Right lobe of liver (tissue), 4 donors: ENCODE data around the gene COL6A1.

Source experiments
- POLR2A ChIP-seq: fragments of 450-650 bp; IDR thresholded peaks from one replicate; pipeline ENCODE4 v1.6.1; 2017; ENCODE audit warnings: antibody characterized with exemption, mild to moderate bottlenecking
- TF ChIP-seq, protein P1 (sequence below), 4 donors: fragments of 200-600 bp in 3 of 4; fragments of 450-650 bp in 1 of 4; IDR thresholded peaks; one replicate each; pipeline versions ENCODE4 v1.5.1 to v1.8.0; 2016 to 2022; ENCODE audit warnings: antibody characterized with exemption in 4 of 4, mild to moderate bottlenecking in 2 of 4
- donor health status: DM: no; HTN: no; CAD: no.
- donor health status: DM: no; HTN: no; CAD: no.
- donor health status: DM: no; HTN: yes; CAD: no.

DNA sequence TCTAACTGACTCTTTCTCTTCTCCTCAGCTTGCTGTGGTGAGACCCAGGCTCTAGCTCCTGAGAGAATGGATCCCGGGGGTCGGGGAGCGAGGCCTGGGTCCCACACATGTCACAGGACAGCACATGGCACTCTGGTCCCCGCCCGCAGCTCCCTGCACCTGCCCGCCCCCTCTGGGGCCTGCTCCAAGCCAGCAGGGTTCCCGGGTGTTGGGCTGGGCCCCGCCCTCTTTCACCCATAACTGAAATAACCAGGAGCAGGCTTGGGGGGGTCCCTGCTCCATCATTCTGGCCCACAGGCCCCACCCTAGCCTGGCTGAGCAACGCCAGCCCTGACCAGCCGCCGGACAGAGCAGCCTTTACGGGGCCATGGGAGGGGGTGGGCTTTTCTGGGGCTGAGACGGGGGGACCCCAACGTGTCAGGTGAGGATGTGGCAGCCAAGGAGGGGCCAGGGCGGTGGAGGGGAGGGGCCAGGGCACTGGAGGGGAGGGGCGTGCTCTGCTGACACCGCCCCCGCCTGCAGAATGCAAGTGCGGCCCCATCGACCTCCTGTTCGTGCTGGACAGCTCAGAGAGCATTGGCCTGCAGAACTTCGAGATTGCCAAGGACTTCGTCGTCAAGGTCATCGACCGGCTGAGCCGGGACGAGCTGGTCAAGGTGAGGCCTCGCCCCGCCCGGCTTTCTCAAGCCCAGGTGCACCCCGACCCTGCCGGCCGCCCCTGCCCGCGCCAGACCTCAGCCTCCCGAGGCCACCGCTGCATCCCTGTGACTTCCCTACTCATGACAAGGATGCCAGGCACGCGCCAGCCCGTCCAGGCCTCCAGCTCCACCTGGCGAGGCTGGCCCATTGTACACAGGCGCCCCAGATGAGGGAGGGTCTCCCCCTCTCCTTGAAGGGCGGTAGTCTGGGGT, 19.4 kb downstream of the COL6A1 start:
- TF ChIP-seq POLR2A = no peak
- TF ChIP-seq, protein P1, sequence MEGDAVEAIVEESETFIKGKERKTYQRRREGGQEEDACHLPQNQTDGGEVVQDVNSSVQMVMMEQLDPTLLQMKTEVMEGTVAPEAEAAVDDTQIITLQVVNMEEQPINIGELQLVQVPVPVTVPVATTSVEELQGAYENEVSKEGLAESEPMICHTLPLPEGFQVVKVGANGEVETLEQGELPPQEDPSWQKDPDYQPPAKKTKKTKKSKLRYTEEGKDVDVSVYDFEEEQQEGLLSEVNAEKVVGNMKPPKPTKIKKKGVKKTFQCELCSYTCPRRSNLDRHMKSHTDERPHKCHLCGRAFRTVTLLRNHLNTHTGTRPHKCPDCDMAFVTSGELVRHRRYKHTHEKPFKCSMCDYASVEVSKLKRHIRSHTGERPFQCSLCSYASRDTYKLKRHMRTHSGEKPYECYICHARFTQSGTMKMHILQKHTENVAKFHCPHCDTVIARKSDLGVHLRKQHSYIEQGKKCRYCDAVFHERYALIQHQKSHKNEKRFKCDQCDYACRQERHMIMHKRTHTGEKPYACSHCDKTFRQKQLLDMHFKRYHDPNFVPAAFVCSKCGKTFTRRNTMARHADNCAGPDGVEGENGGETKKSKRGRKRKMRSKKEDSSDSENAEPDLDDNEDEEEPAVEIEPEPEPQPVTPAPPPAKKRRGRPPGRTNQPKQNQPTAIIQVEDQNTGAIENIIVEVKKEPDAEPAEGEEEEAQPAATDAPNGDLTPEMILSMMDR (IDR thresholded peaks at IDR 0.05) = no peak
